DND-41 (cell line): ENCODE data around the gene SLC16A3.
"Not testable (repeated sequence)": the region's sequence is repeated elsewhere in the genome, so short reads cannot be mapped to it uniquely, and the experiment has no call there.

Experiments used
- ATAC-seq: fragments of 200-7000 bp; cut with Tn5 transposase; 3 replicates; pipeline ENCODE4 v1.9.1; 2021; ENCODE audit warnings: low read depth; ENCODE audit not compliant: insufficient read depth
- DNase-seq: peaks from one replicate; pipeline ENCODE4 v3.0.0-alpha.2; 2020
- H2AFZ ChIP-seq: 2 replicates; pipeline ENCODE4 v1.6.0; 2012; ENCODE audit warnings: low read depth, low read length
- H3K27ac ChIP-seq: 2 replicates; pipeline ENCODE4 v1.5.1; 2012; ENCODE audit warnings: low read length, inconsistent platforms
- H3K27me3 ChIP-seq: fragments of 200-600 bp; sonication (generic); 2 replicates; pipeline ENCODE4 v1.6.0; 2012; ENCODE audit warnings: low read length, mild to moderate bottlenecking, inconsistent platforms; ENCODE audit not compliant: insufficient read depth, poor library complexity
- H3K36me3 ChIP-seq: 2 replicates; pipeline ENCODE4 v1.5.1; 2012; ENCODE audit warnings: low read length, inconsistent platforms; ENCODE audit not compliant: insufficient read depth
- H3K4me1 ChIP-seq: 2 replicates; pipeline ENCODE4 v1.5.1; 2012; ENCODE audit warnings: mild to moderate bottlenecking, low read length; ENCODE audit not compliant: insufficient read depth
- H3K4me2 ChIP-seq: 2 replicates; pipeline ENCODE4 v1.6.0; 2012; ENCODE audit warnings: mild to moderate bottlenecking, moderate library complexity, low read length, inconsistent platforms; ENCODE audit not compliant: insufficient read depth
- H3K4me3 ChIP-seq, 2 experiments: fragments of 200-600 bp in 1 of 2; shearing (Covaris generic) in 1 of 2; 2 replicates each; pipeline ENCODE4 v1.5.1; 2012 to 2016; ENCODE audit warnings: inconsistent platforms in 2 of 2, low read length in 2 of 2, mild to moderate bottlenecking in 2 of 2, low read depth in 1 of 2, moderate library complexity in 1 of 2
- H3K79me2 ChIP-seq: 2 replicates; pipeline ENCODE4 v1.6.0; 2012; ENCODE audit warnings: low read length, inconsistent platforms; ENCODE audit not compliant: insufficient read depth
- H3K9ac ChIP-seq: 2 replicates; pipeline ENCODE4 v1.6.0; 2012; ENCODE audit warnings: low read depth, mild to moderate bottlenecking, inconsistent platforms, low read length, moderate library complexity
- H3K9me3 ChIP-seq: 2 replicates; pipeline ENCODE4 v1.5.1; 2012; ENCODE audit warnings: low read length, moderate library complexity, mild to moderate bottlenecking, inconsistent platforms; ENCODE audit not compliant: insufficient read depth, severe bottlenecking
- H4K20me1 ChIP-seq: 2 replicates; pipeline ENCODE4 v1.6.0; 2012; ENCODE audit warnings: low read length; ENCODE audit not compliant: insufficient read depth
- EZH2 ChIP-seq: IDR thresholded peaks from 3 replicates; pipeline ENCODE4 v1.6.1; 2012; ENCODE audit warnings: borderline replicate concordance, low read depth, mild to moderate bottlenecking, moderate library complexity, low read length, inconsistent platforms; ENCODE audit not compliant: severe bottlenecking
- TF ChIP-seq, protein P1 (sequence below): IDR thresholded peaks from 2 replicates; pipeline ENCODE4 v1.5.1; 2012; ENCODE audit warnings: borderline replicate concordance, low read length, moderate library complexity, mild to moderate bottlenecking; ENCODE audit not compliant: poor library complexity, severe bottlenecking; ENCODE audit errors: extremely low read depth

SLC16A3 gene

DNA sequence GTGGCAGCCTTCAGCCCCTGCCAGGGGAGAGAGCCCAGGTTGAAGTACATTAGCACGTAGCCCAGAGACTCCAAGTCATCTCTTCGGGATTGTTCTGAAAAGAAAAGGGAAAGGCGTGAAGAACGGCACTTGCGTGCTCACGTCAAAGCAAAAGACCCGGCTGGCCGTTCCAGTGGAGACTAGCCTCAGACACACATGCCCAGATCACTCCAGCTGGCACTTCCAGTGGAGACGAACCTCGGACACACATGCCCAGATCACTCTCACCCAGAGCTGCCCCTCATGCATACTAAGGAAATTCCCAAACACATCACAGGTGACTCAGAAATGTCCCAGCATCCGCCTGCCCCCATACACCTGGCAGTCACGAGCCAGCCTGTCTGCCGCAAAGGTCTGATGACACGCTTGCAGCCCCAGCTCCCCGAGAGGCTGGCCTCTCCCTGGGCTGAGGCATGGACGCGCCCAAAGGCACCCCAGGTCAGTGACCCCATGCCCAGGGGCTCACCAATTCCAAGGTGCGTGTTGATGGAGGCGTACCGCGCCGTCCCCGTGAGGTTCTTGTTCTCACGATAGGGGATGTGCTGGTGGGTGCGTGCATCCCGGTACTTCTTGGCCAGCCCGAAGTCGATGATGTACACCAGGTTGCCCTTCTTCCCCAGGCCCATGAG, 23.8 kb downstream of the SLC16A3 start:
- Histone ChIP-seq H3K4me1 (no peaks in the 10 kb centered on the region), H3K27ac (no peak overlapping the region), H3K79me2 (peaks cover 79% of the 10 kb centered on the region), H3K4me2 (no peak overlapping the region), H2AFZ (no peak overlapping the region), H3K27me3 (no peaks in the 10 kb centered on the region), H3K4me3 (no peak overlapping the region), H3K9ac (no peak overlapping the region), H3K9me3 (no peaks in the 10 kb centered on the region), H4K20me1 (peaks cover 70% of the 10 kb centered on the region), H3K36me3 (peaks cover 88% of the 10 kb centered on the region)
- DNase-seq (no peak), ATAC-seq (no peak)
- no peak for TF ChIP-seq EZH2
- TF ChIP-seq, protein P1, sequence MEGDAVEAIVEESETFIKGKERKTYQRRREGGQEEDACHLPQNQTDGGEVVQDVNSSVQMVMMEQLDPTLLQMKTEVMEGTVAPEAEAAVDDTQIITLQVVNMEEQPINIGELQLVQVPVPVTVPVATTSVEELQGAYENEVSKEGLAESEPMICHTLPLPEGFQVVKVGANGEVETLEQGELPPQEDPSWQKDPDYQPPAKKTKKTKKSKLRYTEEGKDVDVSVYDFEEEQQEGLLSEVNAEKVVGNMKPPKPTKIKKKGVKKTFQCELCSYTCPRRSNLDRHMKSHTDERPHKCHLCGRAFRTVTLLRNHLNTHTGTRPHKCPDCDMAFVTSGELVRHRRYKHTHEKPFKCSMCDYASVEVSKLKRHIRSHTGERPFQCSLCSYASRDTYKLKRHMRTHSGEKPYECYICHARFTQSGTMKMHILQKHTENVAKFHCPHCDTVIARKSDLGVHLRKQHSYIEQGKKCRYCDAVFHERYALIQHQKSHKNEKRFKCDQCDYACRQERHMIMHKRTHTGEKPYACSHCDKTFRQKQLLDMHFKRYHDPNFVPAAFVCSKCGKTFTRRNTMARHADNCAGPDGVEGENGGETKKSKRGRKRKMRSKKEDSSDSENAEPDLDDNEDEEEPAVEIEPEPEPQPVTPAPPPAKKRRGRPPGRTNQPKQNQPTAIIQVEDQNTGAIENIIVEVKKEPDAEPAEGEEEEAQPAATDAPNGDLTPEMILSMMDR, result no peak

- Histone ChIP-seq H3K9ac (no peak overlapping the region), H3K4me2 (no peak overlapping the region), H3K4me1 (no peaks in the 10 kb centered on the region), H4K20me1 (peaks cover 69% of the 10 kb centered on the region), H3K27me3 (no peaks in the 10 kb centered on the region), H3K4me3 (no peak overlapping the region), H3K79me2 (peaks cover 78% of the 10 kb centered on the region), H2AFZ (no peak overlapping the region), H3K36me3 (peaks cover 87% of the 10 kb centered on the region), H3K9me3 (no peaks in the 10 kb centered on the region), H3K27ac (no peak overlapping the region)
- DNase-seq (no peak), ATAC-seq (no peak)
- TF ChIP-seq EZH2, result no peak
- TF ChIP-seq, protein P1, result no peak
Observed at GRCh38 chr17:82253179-82253544, 24.3 kb downstream of the SLC16A3 start.

- Histone ChIP-seq H4K20me1 (peaks cover 65% of the 10 kb centered on the region), H3K79me2 (peaks cover 79% of the 10 kb centered on the region), H3K36me3 (peaks cover 87% of the 10 kb centered on the region)
- H3K4me1 ChIP-seq, ATAC-seq, DNase-seq, H2AFZ ChIP-seq, H3K27ac ChIP-seq, H3K9me3 ChIP-seq, H3K4me2 ChIP-seq, H3K4me3 ChIP-seq, H3K9ac ChIP-seq, H3K27me3 ChIP-seq: not testable (repeated sequence)
Observed at GRCh38 chr17:82254096-82254495, 25.3 kb downstream of the SLC16A3 start.

DNA sequence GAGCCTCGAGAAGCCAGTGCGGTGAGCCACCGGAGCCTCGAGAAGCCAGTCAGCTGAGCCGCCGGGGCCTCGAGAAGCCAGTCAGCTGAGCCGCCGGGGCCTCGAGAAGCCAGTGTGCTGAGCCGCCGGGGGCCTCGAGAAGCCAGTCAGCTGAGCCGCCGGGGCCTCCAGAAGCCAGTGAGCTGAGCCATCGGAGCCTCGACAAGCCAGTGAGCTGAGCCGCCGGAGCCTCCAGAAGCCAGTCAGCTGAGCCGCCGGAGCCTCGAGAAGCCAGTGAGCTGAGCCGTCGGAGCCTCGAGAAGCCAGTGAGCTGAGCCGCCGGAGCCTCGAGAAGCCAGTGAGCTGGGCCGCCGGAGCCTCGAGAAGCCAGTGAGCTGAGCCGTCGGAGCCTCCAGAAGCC, 25.9 kb downstream of the SLC16A3 start:
- Histone ChIP-seq H3K79me2 (peaks cover 82% of the 10 kb centered on the region), H4K20me1 (peaks cover 66% of the 10 kb centered on the region), H3K36me3 (peaks cover 87% of the 10 kb centered on the region)
- not testable (repeated sequence) for H3K9me3 ChIP-seq, H2AFZ ChIP-seq, H3K4me2 ChIP-seq, H3K4me1 ChIP-seq, ATAC-seq, DNase-seq, H3K4me3 ChIP-seq, H3K9ac ChIP-seq, H3K27ac ChIP-seq, H3K27me3 ChIP-seq
